Thyroid gland (tissue), 4 donors: ENCODE measurements around the gene DLG1.

ENCODE experiments used
- POLR2A ChIP-seq, 2 donors: fragments of 450-650 bp; IDR thresholded peaks; one replicate each; pipeline ENCODE4 v1.6.1; 2017; ENCODE audit warnings: antibody characterized with exemption in 2 of 2, mild to moderate bottlenecking in 2 of 2, moderate library complexity in 1 of 2
- TF ChIP-seq, protein P1 (sequence below), 6 experiments: fragments of 200-600 bp in 3 of 6; fragments of 450-650 bp in 3 of 6; sonication (generic) in 3 of 6; IDR thresholded peaks; one replicate each; pipeline ENCODE4 v1.5.1; 2016 to 2019; ENCODE audit warnings: antibody characterized with exemption in 6 of 6, mild to moderate bottlenecking in 2 of 6, inconsistent platforms in 1 of 6, moderate library complexity in 1 of 6

DNA sequence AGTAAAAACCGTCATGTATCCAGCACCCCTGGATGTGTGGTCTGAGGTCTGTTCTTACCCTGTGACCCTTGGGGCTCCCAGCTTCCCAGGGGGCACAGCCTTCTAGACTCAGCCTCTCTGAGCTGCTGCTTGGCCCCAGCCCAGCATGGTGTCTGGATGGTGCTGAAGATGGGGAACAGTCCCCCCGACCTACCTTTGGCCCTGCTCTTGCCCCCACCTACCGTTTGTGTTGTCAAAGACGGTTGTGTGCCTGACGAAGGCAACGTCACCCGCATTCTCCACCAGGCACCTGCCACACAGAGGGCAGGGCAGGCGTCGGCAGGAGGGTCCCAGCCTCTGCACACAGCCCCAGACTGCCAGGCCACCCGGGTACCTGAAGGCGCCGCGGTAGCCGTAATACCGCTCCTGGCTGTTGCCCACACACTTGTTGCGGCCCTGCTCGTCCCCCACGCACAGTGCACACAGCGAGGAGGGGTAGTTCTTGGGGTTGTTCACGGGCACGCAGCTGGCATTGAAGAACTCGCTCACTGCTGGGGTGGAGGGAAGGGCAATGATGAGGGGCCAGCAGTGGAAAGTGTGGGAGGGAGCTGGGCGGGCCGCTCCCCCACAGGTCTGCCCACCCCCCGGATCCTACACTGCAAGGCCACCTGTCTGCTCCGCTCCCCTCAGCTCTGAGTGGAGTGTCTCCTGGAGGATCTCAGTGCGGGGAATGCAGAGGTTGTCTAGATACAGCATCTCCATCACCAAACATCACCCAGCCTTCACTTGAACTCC, 289.8 kb downstream of the DLG1 start:
- TF ChIP-seq, protein P1, sequence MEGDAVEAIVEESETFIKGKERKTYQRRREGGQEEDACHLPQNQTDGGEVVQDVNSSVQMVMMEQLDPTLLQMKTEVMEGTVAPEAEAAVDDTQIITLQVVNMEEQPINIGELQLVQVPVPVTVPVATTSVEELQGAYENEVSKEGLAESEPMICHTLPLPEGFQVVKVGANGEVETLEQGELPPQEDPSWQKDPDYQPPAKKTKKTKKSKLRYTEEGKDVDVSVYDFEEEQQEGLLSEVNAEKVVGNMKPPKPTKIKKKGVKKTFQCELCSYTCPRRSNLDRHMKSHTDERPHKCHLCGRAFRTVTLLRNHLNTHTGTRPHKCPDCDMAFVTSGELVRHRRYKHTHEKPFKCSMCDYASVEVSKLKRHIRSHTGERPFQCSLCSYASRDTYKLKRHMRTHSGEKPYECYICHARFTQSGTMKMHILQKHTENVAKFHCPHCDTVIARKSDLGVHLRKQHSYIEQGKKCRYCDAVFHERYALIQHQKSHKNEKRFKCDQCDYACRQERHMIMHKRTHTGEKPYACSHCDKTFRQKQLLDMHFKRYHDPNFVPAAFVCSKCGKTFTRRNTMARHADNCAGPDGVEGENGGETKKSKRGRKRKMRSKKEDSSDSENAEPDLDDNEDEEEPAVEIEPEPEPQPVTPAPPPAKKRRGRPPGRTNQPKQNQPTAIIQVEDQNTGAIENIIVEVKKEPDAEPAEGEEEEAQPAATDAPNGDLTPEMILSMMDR (IDR thresholded peaks at IDR 0.05), result no peak
- TF ChIP-seq POLR2A (IDR thresholded peaks at IDR 0.05), result no peak
